Neural progenitor cell (in vitro differentiated cells): ENCODE data around the gene HOXD4. TPM values are rescaled to one million over a fixed set of nuclear protein-coding genes. Genes with fewer than 3 reads are reported as not detected.

Source experiments
- DNase-seq: peaks from one replicate; pipeline ENCODE4 v3.0.0-alpha.2; 2016; ENCODE audit warnings: low spot score
- H2AFZ ChIP-seq: fragments of 200-600 bp; sonication (generic); replicated peaks from 2 replicates; pipeline ENCODE4 v1.6.1; 2016; ENCODE audit warnings: antibody characterized with exemption
- H3F3A ChIP-seq: fragments of 200-600 bp; sonication (generic); 2 replicates; pipeline ENCODE4 v1.6.1; 2016; ENCODE audit warnings: antibody characterized with exemption, low read depth
- H3K27ac ChIP-seq: fragments of 200-600 bp; sonication (generic); 2 replicates; pipeline ENCODE4 v1.5.1; 2016; ENCODE audit warnings: mild to moderate bottlenecking
- H3K27me3 ChIP-seq: fragments of 200-600 bp; sonication (generic); 2 replicates; pipeline ENCODE4 v1.6.1; 2016; ENCODE audit warnings: mild to moderate bottlenecking, moderate library complexity
- H3K36me3 ChIP-seq: fragments of 200-600 bp; sonication (generic); 2 replicates; pipeline ENCODE4 v1.5.1; 2016
- H3K4me1 ChIP-seq: fragments of 200-600 bp; sonication (generic); 2 replicates; pipeline ENCODE4 v1.6.1; 2016; ENCODE audit warnings: mixed run types
- H3K4me2 ChIP-seq: fragments of 200-600 bp; sonication (generic); 2 replicates; pipeline ENCODE4 v1.6.1; 2016
- H3K4me3 ChIP-seq: fragments of 200-600 bp; sonication (generic); 2 replicates; pipeline ENCODE4 v1.5.1; 2016
- H3K79me2 ChIP-seq: fragments of 200-600 bp; sonication (generic); 2 replicates; pipeline ENCODE4 v1.6.1; 2016; ENCODE audit warnings: low read depth
- H3K9ac ChIP-seq: fragments of 200-600 bp; sonication (generic); 2 replicates; pipeline ENCODE4 v1.6.1; 2016
- H3K9me3 ChIP-seq: fragments of 200-600 bp; sonication (generic); 2 replicates; pipeline ENCODE4 v1.5.1; 2016; ENCODE audit warnings: low read depth
- H4K20me1 ChIP-seq: fragments of 200-600 bp; sonication (generic); 2 replicates; pipeline ENCODE4 v1.6.1; 2016; ENCODE audit warnings: low read depth
- H3K27ac Mint-ChIP-seq: 3 replicates; pipeline ENCODE4 v1.8.0; 2021; ENCODE audit warnings: mixed read lengths
- H3K27me3 Mint-ChIP-seq: 2 replicates; pipeline ENCODE4 v1.8.0; 2022; ENCODE audit warnings: low read depth, mild to moderate bottlenecking, inconsistent platforms, moderate library complexity, mixed read lengths; ENCODE audit not compliant: insufficient read depth
- H3K36me3 Mint-ChIP-seq: 3 replicates; pipeline ENCODE4 v1.8.0; 2021; ENCODE audit warnings: mixed read lengths
- H3K4me1 Mint-ChIP-seq: 3 replicates; pipeline ENCODE4 v1.8.0; 2021; ENCODE audit warnings: mixed read lengths
- H3K4me3 Mint-ChIP-seq: 3 replicates; pipeline ENCODE4 v1.8.0; 2021; ENCODE audit warnings: mild to moderate bottlenecking, moderate library complexity, mixed read lengths
- H3K9me3 Mint-ChIP-seq: 3 replicates; pipeline ENCODE4 v1.8.0; 2020; ENCODE audit warnings: mixed read lengths
- CTCF ChIP-seq: fragments of 200-600 bp; sonication (generic); IDR thresholded peaks from 2 replicates; pipeline ENCODE4 v1.5.1; 2017; ENCODE audit warnings: antibody characterized with exemption, mild to moderate bottlenecking
- EZH2 ChIP-seq: fragments of 200-600 bp; sonication (generic); IDR thresholded peaks from 2 replicates; pipeline ENCODE4 v1.6.1; 2017; ENCODE audit warnings: antibody characterized with exemption, mild to moderate bottlenecking, moderate library complexity
- EZH2phosphoT487 ChIP-seq: fragments of 200-600 bp; sonication (generic); IDR thresholded peaks from 2 replicates; pipeline ENCODE4 v1.6.1; 2017; ENCODE audit warnings: antibody characterized with exemption
- total RNA-seq: library from RNA; depleted of rRNA; stranded (reverse); fragments of >200 nt; gene quantifications from 2 replicates; pipeline ENCODE4 v1.2.3, GENCODE V29; 2015; ENCODE audit warnings: low replicate concordance

The HOXD4 gene
- total RNA-seq, 1 donor from 2014 or later: not detected

DNA sequence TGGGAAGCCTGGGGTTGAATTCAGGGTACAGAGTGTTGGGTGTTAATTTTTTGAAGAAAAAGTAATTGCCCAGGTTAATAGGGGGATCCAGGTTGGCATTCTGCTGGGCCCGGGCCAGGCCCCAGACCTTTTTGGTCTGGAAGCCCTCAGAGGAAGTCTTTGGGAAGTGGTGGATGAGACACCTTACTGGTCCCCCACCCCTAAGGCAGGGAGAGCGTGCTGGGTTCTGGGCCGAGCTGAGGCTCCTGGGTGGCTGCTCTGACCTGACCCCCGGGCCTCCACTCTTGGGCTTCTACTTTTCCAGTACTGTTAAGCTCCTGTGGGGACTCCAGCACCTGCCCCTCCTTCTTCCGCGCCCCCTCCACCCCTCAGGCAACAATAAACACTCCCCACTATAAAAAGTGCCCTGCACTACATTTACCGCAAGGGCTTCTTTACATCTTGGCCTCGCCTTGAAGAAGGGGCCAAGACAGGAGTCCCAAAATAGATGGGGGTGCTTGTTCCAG lies 5.0 kb downstream of the HOXD4 start:
- Mint-ChIP-seq H3K4me3 (no peak overlapping the region), H3K36me3 (no peaks in the 10 kb centered on the region), H3K27ac (no peak overlapping the region), H3K4me1 (peaks cover 9% of the 10 kb centered on the region), H3K27me3 (peaks cover 92% of the 10 kb centered on the region), H3K9me3 (peaks cover 3% of the 10 kb centered on the region)
- H3K4me2 ChIP-seq: no peak overlapping the region
- no peaks in the 10 kb centered on the region for H3K79me2 ChIP-seq
- no peaks in the 10 kb centered on the region for H3F3A ChIP-seq
- DNase-seq: no peak
- H3K4me1 ChIP-seq: no peaks in the 10 kb centered on the region
- H3K9ac ChIP-seq: no peak overlapping the region
- peaks cover 100% of the 10 kb centered on the region for H3K27me3 ChIP-seq
- H2AFZ ChIP-seq: no peak overlapping the region
- no peak overlapping the region for H3K4me3 ChIP-seq
- H3K27ac ChIP-seq: no peak overlapping the region
- no peaks in the 10 kb centered on the region for H3K9me3 ChIP-seq
- TF ChIP-seq CTCF (no peak), EZH2phosphoT487 (no peak), EZH2 (no peak)
- H3K36me3 ChIP-seq: no peaks in the 10 kb centered on the region
- H4K20me1 ChIP-seq: peaks cover 95% of the 10 kb centered on the region

- H3K4me3 Mint-ChIP-seq: peak within 1 kb of the TSS; percentile 2
- H3K27me3 Mint-ChIP-seq: peaks cover 94% of the 10 kb centered on the region
- no peaks in the 10 kb centered on the region for H3K9me3 ChIP-seq
- no peaks in the 10 kb centered on the region for H3K36me3 ChIP-seq
- no peak within 1 kb of the TSS for H3K27ac ChIP-seq
- H3K4me1 ChIP-seq: no peaks in the 10 kb centered on the region
- H3K4me2 ChIP-seq: no peak within 1 kb of the TSS
- H2AFZ ChIP-seq: no peak within 1 kb of the TSS
- no peak within 1 kb of the TSS for H3K4me3 ChIP-seq
- H3K9ac ChIP-seq: no peak within 1 kb of the TSS
- H3F3A ChIP-seq: no peaks in the 10 kb centered on the region
- H3K9me3 Mint-ChIP-seq: peaks cover 2% of the 10 kb centered on the region
- H3K36me3 Mint-ChIP-seq: no peaks in the 10 kb centered on the region
- no peak within 1 kb of the TSS for H3K27ac Mint-ChIP-seq
- TF ChIP-seq EZH2phosphoT487: peak; percentile 99
- no peak for TF ChIP-seq CTCF
- no peaks in the 10 kb centered on the region for H3K79me2 ChIP-seq
- H3K27me3 ChIP-seq: peaks cover 100% of the 10 kb centered on the region
- DNase-seq: no peak
- H4K20me1 ChIP-seq: peaks cover 95% of the 10 kb centered on the region
- peaks cover 9% of the 10 kb centered on the region for H3K4me1 Mint-ChIP-seq
These were observed 5.6 kb downstream of the HOXD4 start, which contains the start of gene HOXD3 for GRCh38 chr2:176156807-176157498. Gene HOXD3 (plus strand): TSS chr2:176157307. CDS start chr2:176169115, 11,808 bp downstream.

DNA sequence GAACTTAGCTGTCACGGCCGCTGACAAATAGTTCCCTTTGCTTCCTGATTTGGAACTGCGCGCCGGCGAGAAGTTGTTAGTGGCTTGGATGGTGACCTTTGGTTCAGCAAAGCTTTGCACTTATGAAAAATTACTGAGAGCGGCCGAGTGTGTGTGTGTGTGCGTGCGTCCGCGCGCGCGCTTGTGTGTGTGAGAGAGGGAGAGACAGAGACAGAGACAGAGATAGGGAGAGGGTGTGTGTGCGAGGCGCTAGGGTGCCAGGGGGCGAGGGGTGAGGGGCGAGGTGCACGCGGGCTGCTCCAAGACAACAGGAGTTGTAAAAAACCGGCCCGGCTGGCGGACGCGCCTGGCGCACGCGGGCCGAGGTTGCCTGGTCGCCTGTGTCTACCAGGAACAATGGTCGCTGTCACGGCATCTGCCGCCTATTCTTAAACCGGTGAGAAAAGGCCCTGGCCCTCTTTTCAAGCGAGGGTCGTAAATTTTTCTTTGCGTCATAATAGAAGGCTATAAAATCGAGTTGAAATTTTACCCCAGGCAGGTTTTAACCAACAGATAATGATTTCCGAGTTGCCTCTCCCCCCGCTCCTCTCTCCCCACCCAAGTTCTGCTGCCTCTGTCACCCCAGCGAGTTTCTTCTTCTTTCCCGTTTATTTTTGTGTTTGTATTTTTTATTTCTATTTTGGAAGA lies 6.3 kb downstream of the HOXD4 start:
- no peak overlapping the region for H3K9ac ChIP-seq
- H2AFZ ChIP-seq: no peak overlapping the region
- no peaks in the 10 kb centered on the region for H3K9me3 ChIP-seq
- Mint-ChIP-seq H3K27me3 (peaks cover 94% of the 10 kb centered on the region), H3K9me3 (peaks cover 2% of the 10 kb centered on the region), H3K36me3 (no peaks in the 10 kb centered on the region), H3K27ac (no peak overlapping the region), H3K4me3 (peak overlapping the region; percentile 2), H3K4me1 (peaks cover 9% of the 10 kb centered on the region)
- no peak overlapping the region for H3K4me2 ChIP-seq
- peak; percentile 82 for DNase-seq
- H3K27me3 ChIP-seq: peaks cover 100% of the 10 kb centered on the region
- no peak overlapping the region for H3K27ac ChIP-seq
- H4K20me1 ChIP-seq: peaks cover 98% of the 10 kb centered on the region
- no peaks in the 10 kb centered on the region for H3K36me3 ChIP-seq
- no peaks in the 10 kb centered on the region for H3F3A ChIP-seq
- H3K79me2 ChIP-seq: no peaks in the 10 kb centered on the region
- H3K4me3 ChIP-seq: no peak overlapping the region
- TF ChIP-seq EZH2phosphoT487: peak; percentile 99
- peak; percentile 100 for TF ChIP-seq EZH2
- TF ChIP-seq CTCF: no peak
- H3K4me1 ChIP-seq: no peaks in the 10 kb centered on the region
